Tibial artery (tissue), 4 donors: ENCODE results near the gene AOAH.

Source experiments
- DNase-seq, 2 donors: peaks; one replicate each; pipeline ENCODE4 v3.0.0-alpha.2; 2019
- H3K27ac ChIP-seq, 2 donors: fragments of 200-600 bp; sonication (generic) in 1 of 2; 1 replicate in 1 of 2; 2 replicates in 1 of 2; pipeline ENCODE4 v1.5.1; 2018 to 2019; ENCODE audit warnings: mild to moderate bottlenecking in 1 of 2
- H3K27me3 ChIP-seq, 2 donors: fragments of 200-600 bp; sonication (generic) in 1 of 2; one replicate each; pipeline versions ENCODE4 v1.5.1 to v1.6.0; 2016 to 2019
- H3K36me3 ChIP-seq, 3 donors: fragments of 200-600 bp; sonication (generic) in 2 of 3; one replicate each; pipeline ENCODE4 v1.5.1; 2016 to 2019; ENCODE audit warnings: mild to moderate bottlenecking in 2 of 3
- H3K4me1 ChIP-seq, 4 donors: fragments of 200-600 bp; sonication (generic) in 2 of 4; 1 replicate in 3 of 4; 2 replicates in 1 of 4; pipeline ENCODE4 v1.5.1; 2016 to 2019
- H3K4me3 ChIP-seq, 2 donors: fragments of 200-600 bp; sonication (generic) in 1 of 2; 1 replicate in 1 of 2; 2 replicates in 1 of 2; pipeline ENCODE4 v1.5.1; 2018 to 2019; ENCODE audit warnings: mild to moderate bottlenecking in 2 of 2
- H3K9me3 ChIP-seq, 3 donors: fragments of 200-600 bp; sonication (generic) in 1 of 3; one replicate each; pipeline ENCODE4 v1.5.1; 2016 to 2019
- intact Hi-C: fragments of 100-400 bp; cut with DNase I; formaldehyde crosslinking; loops from one replicate; pipeline ENCODE4 v1.15.0; 2023; ENCODE audit warnings: low total_unique reads
- TF ChIP-seq, protein P1 (sequence below), 2 experiments: fragments of 200-600 bp in 1 of 2; fragments of 450-650 bp in 1 of 2; IDR thresholded peaks; one replicate each; pipeline ENCODE4 v1.5.1; 2017 to 2019; ENCODE audit warnings: antibody characterized with exemption in 2 of 2, mild to moderate bottlenecking in 1 of 2, moderate library complexity in 1 of 2

Gene AOAH

DNA sequence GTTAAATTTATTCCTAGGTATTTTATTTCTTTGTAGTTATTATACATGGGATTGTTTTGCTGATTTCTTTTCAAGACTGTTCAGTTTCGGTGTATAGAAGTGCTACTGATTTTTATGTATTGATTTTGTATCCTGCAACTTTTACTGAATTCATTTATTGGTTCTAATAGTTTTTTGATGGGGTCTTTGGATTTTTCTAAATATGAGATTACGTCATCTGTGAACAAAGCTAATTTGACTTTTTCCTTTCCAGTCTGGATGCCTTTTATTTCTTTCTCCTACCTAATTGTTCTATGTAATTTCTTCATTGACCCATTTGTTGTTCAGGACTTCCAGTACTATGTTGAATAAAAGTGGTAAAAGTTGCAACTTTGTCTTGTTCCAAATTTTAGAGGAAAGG, 5.8 kb upstream of the AOAH start:
- no peaks in the 10 kb centered on the region for H3K4me1 ChIP-seq
- TF ChIP-seq, protein P1, sequence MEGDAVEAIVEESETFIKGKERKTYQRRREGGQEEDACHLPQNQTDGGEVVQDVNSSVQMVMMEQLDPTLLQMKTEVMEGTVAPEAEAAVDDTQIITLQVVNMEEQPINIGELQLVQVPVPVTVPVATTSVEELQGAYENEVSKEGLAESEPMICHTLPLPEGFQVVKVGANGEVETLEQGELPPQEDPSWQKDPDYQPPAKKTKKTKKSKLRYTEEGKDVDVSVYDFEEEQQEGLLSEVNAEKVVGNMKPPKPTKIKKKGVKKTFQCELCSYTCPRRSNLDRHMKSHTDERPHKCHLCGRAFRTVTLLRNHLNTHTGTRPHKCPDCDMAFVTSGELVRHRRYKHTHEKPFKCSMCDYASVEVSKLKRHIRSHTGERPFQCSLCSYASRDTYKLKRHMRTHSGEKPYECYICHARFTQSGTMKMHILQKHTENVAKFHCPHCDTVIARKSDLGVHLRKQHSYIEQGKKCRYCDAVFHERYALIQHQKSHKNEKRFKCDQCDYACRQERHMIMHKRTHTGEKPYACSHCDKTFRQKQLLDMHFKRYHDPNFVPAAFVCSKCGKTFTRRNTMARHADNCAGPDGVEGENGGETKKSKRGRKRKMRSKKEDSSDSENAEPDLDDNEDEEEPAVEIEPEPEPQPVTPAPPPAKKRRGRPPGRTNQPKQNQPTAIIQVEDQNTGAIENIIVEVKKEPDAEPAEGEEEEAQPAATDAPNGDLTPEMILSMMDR (IDR thresholded peaks at IDR 0.05), result no peak
- peaks cover 0 to 6% (median 0%) of the 10 kb centered on the region in 3 donors for H3K9me3 ChIP-seq
- no peaks in the 10 kb centered on the region for H3K27me3 ChIP-seq
- no peak overlapping the region for H3K27ac ChIP-seq
- no peak overlapping the region for H3K4me3 ChIP-seq
- intact Hi-C loops, result no loop called here
- no peaks in the 10 kb centered on the region for H3K36me3 ChIP-seq
- DNase-seq, result no peak

DNA sequence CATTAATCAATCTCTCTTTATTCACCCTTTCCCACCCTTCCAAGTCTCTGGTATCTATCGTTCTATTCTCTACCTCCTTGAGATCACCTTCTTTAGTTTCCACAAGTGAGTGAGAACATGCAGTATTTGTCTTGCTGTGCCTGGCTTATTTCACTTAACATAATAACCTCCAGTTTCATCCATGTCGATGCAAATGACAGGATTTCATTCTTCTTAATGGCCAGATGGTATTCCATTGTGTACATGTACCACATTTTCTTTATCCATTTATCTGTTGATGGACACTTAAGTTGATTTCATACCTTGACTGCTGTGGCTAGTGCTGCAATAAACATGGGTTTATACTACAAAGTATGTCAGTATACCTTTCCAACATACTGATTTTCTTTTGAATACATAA, 3.8 kb upstream of the AOAH start:
- no peak overlapping the region for H3K27ac ChIP-seq
- H3K27me3 ChIP-seq, result no peaks in the 10 kb centered on the region
- intact Hi-C loops, result no loop called here

DNA sequence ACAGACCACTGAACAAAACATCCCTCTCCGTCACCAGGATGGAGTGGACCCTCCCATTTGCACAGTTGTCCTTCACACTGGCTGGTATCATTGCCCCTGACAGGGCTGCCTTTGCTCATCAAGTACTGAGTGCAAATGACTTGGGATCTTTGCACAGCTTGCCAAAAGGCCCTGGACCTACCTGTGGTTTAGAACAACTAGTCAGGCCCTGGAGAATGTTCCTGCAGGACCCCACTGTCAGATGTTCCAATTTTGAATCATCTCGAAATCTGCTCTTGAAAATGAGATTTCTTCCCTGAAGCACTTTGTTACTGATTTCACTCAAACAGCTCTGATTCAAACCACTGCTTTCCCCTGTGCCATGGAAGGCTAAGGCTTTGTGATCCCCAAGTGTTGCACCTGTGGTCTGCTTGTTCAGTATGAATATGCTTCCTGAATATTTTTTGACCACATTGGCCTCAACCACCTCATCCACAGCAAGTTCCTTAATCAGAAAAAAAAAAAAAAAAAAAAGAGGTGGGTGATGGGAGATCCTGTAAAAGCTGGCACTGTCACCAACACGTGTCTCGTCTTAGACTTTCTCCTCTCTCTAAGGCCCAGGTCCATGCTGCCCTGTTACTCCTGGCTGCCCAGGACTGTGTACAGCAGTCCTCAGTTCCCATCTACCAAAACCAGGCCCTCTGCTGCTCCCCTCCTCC, 2.7 kb upstream of the AOAH start:
- no peaks in the 10 kb centered on the region for H3K27me3 ChIP-seq
- intact Hi-C loops, result no loop called here
- no peaks in the 10 kb centered on the region for H3K36me3 ChIP-seq
- peaks cover 0 to 5% (median 0%) of the 10 kb centered on the region in 3 donors for H3K9me3 ChIP-seq
- H3K27ac ChIP-seq, result no peak overlapping the region
- H3K4me3 ChIP-seq, result no peak overlapping the region
- TF ChIP-seq, protein P1 (IDR thresholded peaks at IDR 0.05), result no peak
- no peak for DNase-seq
- H3K4me1 ChIP-seq, result no peaks in the 10 kb centered on the region

More for the DNA sequence above, 3.8 kb upstream of the AOAH start:
- Histone ChIP-seq H3K9me3 (peaks cover 0 to 6% (median 0%) of the 10 kb centered on the region in 3 donors), H3K4me3 (no peak overlapping the region), H3K4me1 (no peaks in the 10 kb centered on the region), H3K36me3 (no peaks in the 10 kb centered on the region)
- DNase-seq, result no peak
- TF ChIP-seq, protein P1 (IDR thresholded peaks at IDR 0.05), result no peak

DNA sequence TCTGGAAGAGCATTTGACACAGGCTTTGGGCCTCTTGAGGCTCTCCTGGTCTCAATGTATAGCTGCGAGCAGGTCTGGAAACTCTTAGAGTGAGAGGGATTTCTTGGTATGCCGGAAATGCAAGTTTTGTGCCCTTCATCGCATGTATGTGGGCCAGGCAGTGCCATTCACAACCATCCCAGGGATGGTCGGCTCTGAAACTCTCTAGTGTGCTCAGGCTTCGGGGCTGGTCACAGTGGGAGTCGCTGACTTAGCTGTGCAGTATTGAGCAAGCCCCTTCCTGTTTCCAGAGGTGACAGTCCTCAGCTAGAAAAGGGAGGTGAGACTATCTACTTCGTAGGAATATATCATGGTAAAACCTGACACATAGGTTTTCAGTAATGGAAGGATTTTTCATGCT, 2.0 kb upstream of the AOAH start:
- H3K9me3 ChIP-seq, result no peaks in the 10 kb centered on the region
- H3K36me3 ChIP-seq, result no peaks in the 10 kb centered on the region
- H3K4me3 ChIP-seq, result no peak overlapping the region
- DNase-seq, result no peak
- no peaks in the 10 kb centered on the region for H3K27me3 ChIP-seq
- TF ChIP-seq, protein P1 (IDR thresholded peaks at IDR 0.05), result no peak
- no peaks in the 10 kb centered on the region for H3K4me1 ChIP-seq
- intact Hi-C loops, result no loop called here
- no peak overlapping the region for H3K27ac ChIP-seq

DNA sequence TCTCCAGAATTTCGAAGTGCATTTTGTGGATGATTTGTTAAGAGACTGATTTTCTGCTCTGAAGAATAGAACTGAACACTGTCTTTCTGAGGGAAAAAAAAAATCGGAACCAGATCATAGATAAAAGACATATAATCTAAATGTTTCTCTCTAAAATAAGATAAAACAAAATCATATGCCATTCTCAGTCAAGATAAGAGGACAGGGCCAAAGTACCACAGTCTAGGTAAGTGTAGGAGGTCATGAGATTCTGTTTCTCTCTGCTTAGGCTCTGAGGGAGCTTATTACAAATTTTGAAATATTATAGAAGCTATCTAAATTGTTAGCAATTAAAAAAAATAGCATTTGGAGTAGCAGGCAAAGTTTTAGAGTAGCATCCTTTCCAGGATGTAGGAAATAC, 702 bp upstream of the AOAH start:
- Histone ChIP-seq H3K4me1 (no peaks in the 10 kb centered on the region), H3K9me3 (no peaks in the 10 kb centered on the region), H3K27me3 (no peaks in the 10 kb centered on the region), H3K36me3 (no peaks in the 10 kb centered on the region), H3K27ac (no peak overlapping the region), H3K4me3 (no peak overlapping the region)
- TF ChIP-seq, protein P1 (IDR thresholded peaks at IDR 0.05), result no peak
- intact Hi-C loops, result no loop called here
- DNase-seq, result no peak
